Ascending aorta (tissue), 2 donors: Measurements from ENCODE around the gene TEAD4. TPM values are rescaled to one million over a fixed set of nuclear protein-coding genes. Genes with fewer than 3 reads are reported as not detected.

ENCODE experiments used
- DNase-seq, 2 donors: peaks; one replicate each; pipeline ENCODE4 v3.0.0-alpha.2; 2019; ENCODE audit warnings: low spot score in 2 of 2
- H3K27ac ChIP-seq, 2 donors: fragments of 200-600 bp; sonication (generic); one replicate each; pipeline ENCODE4 v1.5.1; 2016 to 2017; ENCODE audit warnings: mild to moderate bottlenecking in 1 of 2
- H3K27me3 ChIP-seq: fragments of 200-600 bp; sonication (generic); one replicate; pipeline ENCODE4 v1.5.1; 2017
- H3K36me3 ChIP-seq, 2 donors: fragments of 200-600 bp; sonication (generic); one replicate each; pipeline ENCODE4 v1.5.1; 2016
- H3K4me1 ChIP-seq, 2 donors: fragments of 200-600 bp; sonication (generic); one replicate each; pipeline ENCODE4 v1.5.1; 2016 to 2017; ENCODE audit warnings: mild to moderate bottlenecking in 1 of 2
- H3K4me3 ChIP-seq, 2 donors: fragments of 200-600 bp; sonication (generic); one replicate each; pipeline ENCODE4 v1.5.1; 2016 to 2017; ENCODE audit warnings: mild to moderate bottlenecking in 1 of 2
- H3K9me3 ChIP-seq, 2 donors: fragments of 200-600 bp; sonication (generic); one replicate each; pipeline ENCODE4 v1.5.1; 2016
- CTCF ChIP-seq, 3 experiments: fragments of 200-600 bp in 2 of 3; fragments of 450-650 bp in 1 of 3; sonication (generic) in 2 of 3; IDR thresholded peaks; one replicate each; pipeline ENCODE4 v1.5.1; 2016 to 2019; ENCODE audit warnings: antibody characterized with exemption in 3 of 3, mild to moderate bottlenecking in 1 of 3, moderate library complexity in 1 of 3
- intact Hi-C: fragments of 100-400 bp; cut with DNase I; formaldehyde crosslinking; loops from one replicate; pipeline ENCODE4 v1.15.1; 2023
- total RNA-seq: library from RNA; depleted of rRNA; stranded (reverse); fragments of >200 nt; gene quantifications from one replicate; pipeline ENCODE4 v1.1.0, GENCODE V29; 2016

The TEAD4 gene
- total RNA-seq, 1 donor from 2014 or later = 76.1 TPM

GRCh38 chr12:3087758-3088650, 128.8 kb downstream of the TEAD4 start:
- no peak for TF ChIP-seq CTCF (IDR thresholded peaks at IDR 0.05)
- Histone ChIP-seq H3K4me3 (no peak overlapping the region), H3K36me3 (peaks cover 2 to 7% of the 10 kb centered on the region in 2 donors), H3K27ac (no peak overlapping the region), H3K9me3 (no peaks in the 10 kb centered on the region), H3K4me1 (peaks cover 0 to 7% of the 10 kb centered on the region in 2 donors), H3K27me3 (no peaks in the 10 kb centered on the region)
- intact Hi-C loops = no loop called here
- DNase-seq = no peak

- no peak for DNase-seq
- no peaks in the 10 kb centered on the region for H3K27me3 ChIP-seq
- H3K27ac ChIP-seq = no peak overlapping the region
- peaks cover 2 to 7% of the 10 kb centered on the region in 2 donors for H3K36me3 ChIP-seq
- H3K9me3 ChIP-seq = no peaks in the 10 kb centered on the region
- intact Hi-C loops = no loop called here
- H3K4me3 ChIP-seq = no peak overlapping the region
- H3K4me1 ChIP-seq = peaks cover 0 to 7% of the 10 kb centered on the region in 2 donors
- no peak for TF ChIP-seq CTCF (IDR thresholded peaks at IDR 0.05)
Measured at GRCh38 chr12:3089588-3089987, 130.4 kb downstream of the TEAD4 start.

Other genes starting within 250 kb of the TEAD4 start
- 36.3 TPM for gene FKBP4, start 164.4 kb upstream of the TEAD4 start, total RNA-seq
- 19.9 TPM for gene ITFG2, start 146.7 kb upstream of the TEAD4 start, total RNA-seq
- gene NRIP2, start 124.4 kb upstream of the TEAD4 start, total RNA-seq = 9.7 TPM
- not detected for gene TEX52, start 102.4 kb upstream of the TEAD4 start, total RNA-seq
- not detected for gene FOXM1, start 82.2 kb upstream of the TEAD4 start, total RNA-seq
- gene RHNO1, start 82.2 kb upstream of the TEAD4 start, total RNA-seq = 2.9 TPM
- gene TULP3, start 68.5 kb upstream of the TEAD4 start, total RNA-seq = 24.8 TPM
- 109 TPM for gene TSPAN9, start 118.0 kb downstream of the TEAD4 start, total RNA-seq